Effector CD8-positive, alpha-beta T cell (primary cell): ENCODE data around the gene GPATCH8.
A peak's percentile ranks its signal among the peaks of the same experiment; 100 is the strongest.
"Not testable (repeated sequence)": the region's sequence is repeated elsewhere in the genome, so short reads cannot be mapped to it uniquely, and the experiment has no call there.

Experiments used
- DNase-seq: peaks from one replicate; lab custom pipeline; 2025; lab: John Stamatoyannopoulos, UW
- total RNA-seq, 4 experiments: gene quantifications; one replicate each; lab custom pipeline; 2026; lab: John Stamatoyannopoulos, UW

Gene GPATCH8
- 91.5 to 150 (median 125) reads per million in 4 experiments for total RNA-seq

- DNase-seq = peak; percentile 95
Observed at GRCh38 chr17:44503147-44504029, at the start of gene GPATCH8. Gene GPATCH8 (minus strand): TSS chr17:44503406. CDS start chr17:44503370, 36 bp downstream.

- DNase-seq = no peak
Observed at GRCh38 chr17:44552361-44552760, 49.2 kb upstream of the GPATCH8 start.

- no peak for DNase-seq
Observed at GRCh38 chr17:44549686-44550085, 46.5 kb upstream of the GPATCH8 start.

GRCh38 chr17:44548376-44549230, 45.4 kb upstream of the GPATCH8 start:
- DNase-seq = no peak

GRCh38 chr17:44547625-44548267, 44.5 kb upstream of the GPATCH8 start:
- no peak for DNase-seq

- no peak for DNase-seq
Observed at GRCh38 chr17:44546671-44547606, 43.7 kb upstream of the GPATCH8 start.

GRCh38 chr17:44543905-44544523, 40.8 kb upstream of the GPATCH8 start:
- DNase-seq = no peak

- no peak for DNase-seq
Observed at GRCh38 chr17:44543213-44543904, 40.2 kb upstream of the GPATCH8 start.

GRCh38 chr17:44541884-44542581, 38.8 kb upstream of the GPATCH8 start:
- DNase-seq = no peak

GRCh38 chr17:44540246-44541084, 37.3 kb upstream of the GPATCH8 start:
- DNase-seq = no peak

- no peak for DNase-seq
Observed at GRCh38 chr17:44539673-44540072, 36.5 kb upstream of the GPATCH8 start.

GRCh38 chr17:44537922-44538321, 34.7 kb upstream of the GPATCH8 start:
- DNase-seq = not testable (repeated sequence)

GRCh38 chr17:44536090-44536953, 33.1 kb upstream of the GPATCH8 start:
- DNase-seq = no peak

GRCh38 chr17:44533533-44534246, 30.5 kb upstream of the GPATCH8 start:
- DNase-seq = peak; percentile 75

GRCh38 chr17:44530896-44531418, 27.8 kb upstream of the GPATCH8 start:
- no peak for DNase-seq

GRCh38 chr17:44529864-44530263, 26.7 kb upstream of the GPATCH8 start:
- no peak for DNase-seq
